ENCODE results near the gene HSD11B1.
A peak's percentile ranks its signal among the peaks of the same experiment; 100 is the strongest.

HSD11B1 gene

DNA sequence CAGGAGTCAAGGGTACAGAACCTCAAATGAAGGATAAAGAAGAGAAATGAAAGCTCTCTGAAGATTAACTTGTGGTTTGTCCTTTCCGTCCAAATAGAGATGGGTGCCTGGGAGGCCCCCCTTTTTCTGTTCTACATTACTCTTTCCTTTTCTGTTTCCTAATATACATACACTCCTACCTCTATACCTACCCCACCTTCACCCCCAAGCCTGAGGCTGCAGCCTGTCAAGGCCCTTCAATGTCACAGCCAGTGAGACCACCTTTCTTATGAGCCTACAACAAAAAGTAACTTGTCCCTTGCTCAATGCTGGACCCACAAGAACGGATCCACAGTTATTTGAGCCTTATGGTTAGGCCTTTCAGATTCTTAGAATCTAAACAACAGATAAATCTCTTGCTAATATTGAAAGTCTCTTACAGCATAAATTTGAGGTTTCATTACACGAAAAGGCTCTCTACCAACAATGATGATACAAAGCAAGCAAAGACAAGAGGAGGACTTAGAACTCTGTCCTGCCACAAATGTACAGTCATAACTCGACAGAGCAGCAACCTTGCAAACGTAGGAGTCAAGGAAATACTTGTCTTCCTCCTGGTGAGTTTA, 47.1 kb downstream of the HSD11B1 start:
- DNase-seq (ENCODE audit: low read depth), result no peak
- TF ChIP-seq, protein P1, sequence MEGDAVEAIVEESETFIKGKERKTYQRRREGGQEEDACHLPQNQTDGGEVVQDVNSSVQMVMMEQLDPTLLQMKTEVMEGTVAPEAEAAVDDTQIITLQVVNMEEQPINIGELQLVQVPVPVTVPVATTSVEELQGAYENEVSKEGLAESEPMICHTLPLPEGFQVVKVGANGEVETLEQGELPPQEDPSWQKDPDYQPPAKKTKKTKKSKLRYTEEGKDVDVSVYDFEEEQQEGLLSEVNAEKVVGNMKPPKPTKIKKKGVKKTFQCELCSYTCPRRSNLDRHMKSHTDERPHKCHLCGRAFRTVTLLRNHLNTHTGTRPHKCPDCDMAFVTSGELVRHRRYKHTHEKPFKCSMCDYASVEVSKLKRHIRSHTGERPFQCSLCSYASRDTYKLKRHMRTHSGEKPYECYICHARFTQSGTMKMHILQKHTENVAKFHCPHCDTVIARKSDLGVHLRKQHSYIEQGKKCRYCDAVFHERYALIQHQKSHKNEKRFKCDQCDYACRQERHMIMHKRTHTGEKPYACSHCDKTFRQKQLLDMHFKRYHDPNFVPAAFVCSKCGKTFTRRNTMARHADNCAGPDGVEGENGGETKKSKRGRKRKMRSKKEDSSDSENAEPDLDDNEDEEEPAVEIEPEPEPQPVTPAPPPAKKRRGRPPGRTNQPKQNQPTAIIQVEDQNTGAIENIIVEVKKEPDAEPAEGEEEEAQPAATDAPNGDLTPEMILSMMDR (IDR thresholded peaks at IDR 0.05; ENCODE audit: low read depth, low read length), result no peak
- TF ChIP-seq POLR2A (IDR thresholded peaks at IDR 0.05; ENCODE audit: extremely low read depth, insufficient read length) (no peak), MYC (IDR thresholded peaks at IDR 0.05; ENCODE audit: low read depth, low read length) (no peak)
- TF ChIP-seq, protein P2, sequence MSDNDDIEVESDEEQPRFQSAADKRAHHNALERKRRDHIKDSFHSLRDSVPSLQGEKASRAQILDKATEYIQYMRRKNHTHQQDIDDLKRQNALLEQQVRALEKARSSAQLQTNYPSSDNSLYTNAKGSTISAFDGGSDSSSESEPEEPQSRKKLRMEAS (IDR thresholded peaks at IDR 0.05; ENCODE audit: low read depth, low read length), result no peak
- no peak overlapping the region for H3K4me3 ChIP-seq (ENCODE audit: low read depth, low read length)

DNA sequence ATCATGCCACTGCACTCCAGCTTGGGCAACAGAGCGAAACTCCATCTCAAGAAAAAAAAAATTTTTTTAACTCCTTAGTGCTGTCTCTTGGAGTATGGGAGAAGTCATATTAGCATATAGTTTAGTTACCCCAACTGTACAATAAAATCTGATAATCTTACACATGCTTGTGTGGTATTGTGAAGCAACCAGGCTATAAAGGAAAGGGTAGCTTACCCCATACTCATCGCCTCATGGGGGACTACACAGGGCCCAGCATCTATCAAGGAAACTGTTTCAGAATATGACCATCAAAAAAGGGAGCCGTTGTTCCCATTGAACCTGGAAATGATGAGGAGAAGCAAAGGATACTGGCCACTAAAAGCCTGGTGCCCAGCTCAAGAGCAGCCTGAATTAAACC, 48.2 kb downstream of the HSD11B1 start:
- no peak overlapping the region for H3K4me3 ChIP-seq (ENCODE audit: low read depth, low read length)
- no peak for DNase-seq (ENCODE audit: low read depth)
- TF ChIP-seq, protein P1 (IDR thresholded peaks at IDR 0.05; ENCODE audit: low read depth, low read length), result no peak
- TF ChIP-seq POLR2A (IDR thresholded peaks at IDR 0.05; ENCODE audit: extremely low read depth, insufficient read length) (no peak), MYC (IDR thresholded peaks at IDR 0.05; ENCODE audit: low read depth, low read length) (no peak)
- TF ChIP-seq, protein P2 (IDR thresholded peaks at IDR 0.05; ENCODE audit: low read depth, low read length), result no peak

DNA sequence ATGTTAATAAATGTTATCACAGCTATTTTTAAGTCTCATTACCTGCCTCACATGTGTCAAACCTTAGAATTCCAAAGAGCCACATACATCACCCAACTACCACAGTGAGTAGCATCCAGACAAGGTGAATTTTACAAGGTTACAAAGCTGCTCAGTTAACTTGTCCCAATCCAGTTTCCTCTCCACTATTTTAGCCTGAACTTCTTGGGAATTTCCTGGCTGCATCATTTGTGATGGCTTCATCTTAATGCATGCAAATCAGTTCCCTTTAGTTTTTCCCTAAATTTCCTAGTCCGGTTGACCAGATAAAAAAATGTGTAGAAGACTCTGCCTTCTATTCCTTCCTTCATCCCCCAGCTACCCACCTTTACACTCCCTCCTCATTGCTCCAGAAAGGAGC, 50.6 kb downstream of the HSD11B1 start:
- no peak for DNase-seq (ENCODE audit: low read depth)
- no peak overlapping the region for H3K4me3 ChIP-seq (ENCODE audit: low read depth, low read length)
- TF ChIP-seq POLR2A (IDR thresholded peaks at IDR 0.05; ENCODE audit: extremely low read depth, insufficient read length) (no peak), MYC (IDR thresholded peaks at IDR 0.05; ENCODE audit: low read depth, low read length) (no peak)
- TF ChIP-seq, protein P1 (IDR thresholded peaks at IDR 0.05; ENCODE audit: low read depth, low read length), result no peak
- TF ChIP-seq, protein P2 (IDR thresholded peaks at IDR 0.05; ENCODE audit: low read depth, low read length), result no peak

DNA sequence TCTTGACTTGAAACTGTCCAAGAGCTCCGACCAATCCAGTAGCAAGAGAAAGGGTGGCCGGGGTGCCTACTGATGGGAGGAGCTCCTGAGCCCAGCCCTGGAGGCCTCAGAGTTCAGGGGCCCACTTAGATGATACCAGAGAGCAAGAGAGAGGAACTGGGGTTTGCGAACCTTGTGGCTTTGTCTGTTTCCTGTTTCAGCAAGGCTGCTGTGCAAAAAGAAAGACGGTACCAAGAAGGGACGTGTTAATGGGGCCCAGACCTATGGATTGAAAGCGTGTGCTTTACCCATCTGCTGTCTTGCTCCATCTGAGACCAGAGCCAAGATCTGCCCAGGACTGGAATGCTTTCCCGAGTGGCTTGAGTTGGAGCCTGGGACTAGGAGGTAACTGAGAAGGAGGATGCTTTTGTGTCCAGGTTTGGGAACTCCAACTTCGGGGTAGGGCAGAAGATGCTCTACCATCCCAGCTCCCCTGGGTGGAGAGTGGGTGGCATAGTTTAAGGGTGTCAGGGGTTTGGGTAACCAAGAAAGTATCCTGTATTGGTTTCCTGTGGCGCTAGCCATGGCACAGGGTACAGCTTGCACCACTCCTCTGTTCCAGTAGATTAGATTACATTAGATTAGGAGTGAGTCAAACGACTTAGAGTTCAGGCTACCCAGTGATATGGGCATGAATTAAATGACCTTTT, 51.4 kb downstream of the HSD11B1 start, which contains the start of gene TRAF3IP3:
Gene TRAF3IP3, plus strand, starts transcription at position 128 of the 689 bp plus-strand sequence. CDS start 3,987 bp downstream, outside the sequence.
- DNase-seq (ENCODE audit: low read depth), result peak; percentile 95
- TF ChIP-seq POLR2A (IDR thresholded peaks at IDR 0.05; ENCODE audit: extremely low read depth, insufficient read length), result peak; percentile 50
- peak; percentile 57; the same call in 1 of the 2 replicates for TF ChIP-seq MYC (IDR thresholded peaks at IDR 0.05; ENCODE audit: low read depth, low read length)
- TF ChIP-seq, protein P1 (IDR thresholded peaks at IDR 0.05; ENCODE audit: low read depth, low read length), result no peak
- TF ChIP-seq, protein P2 (IDR thresholded peaks at IDR 0.05; ENCODE audit: low read depth, low read length), result peak; percentile 9; the same call in 1 of the 2 replicates
- peak within 1 kb of the TSS; percentile 80 for H3K4me3 ChIP-seq (ENCODE audit: low read depth, low read length)

DNA sequence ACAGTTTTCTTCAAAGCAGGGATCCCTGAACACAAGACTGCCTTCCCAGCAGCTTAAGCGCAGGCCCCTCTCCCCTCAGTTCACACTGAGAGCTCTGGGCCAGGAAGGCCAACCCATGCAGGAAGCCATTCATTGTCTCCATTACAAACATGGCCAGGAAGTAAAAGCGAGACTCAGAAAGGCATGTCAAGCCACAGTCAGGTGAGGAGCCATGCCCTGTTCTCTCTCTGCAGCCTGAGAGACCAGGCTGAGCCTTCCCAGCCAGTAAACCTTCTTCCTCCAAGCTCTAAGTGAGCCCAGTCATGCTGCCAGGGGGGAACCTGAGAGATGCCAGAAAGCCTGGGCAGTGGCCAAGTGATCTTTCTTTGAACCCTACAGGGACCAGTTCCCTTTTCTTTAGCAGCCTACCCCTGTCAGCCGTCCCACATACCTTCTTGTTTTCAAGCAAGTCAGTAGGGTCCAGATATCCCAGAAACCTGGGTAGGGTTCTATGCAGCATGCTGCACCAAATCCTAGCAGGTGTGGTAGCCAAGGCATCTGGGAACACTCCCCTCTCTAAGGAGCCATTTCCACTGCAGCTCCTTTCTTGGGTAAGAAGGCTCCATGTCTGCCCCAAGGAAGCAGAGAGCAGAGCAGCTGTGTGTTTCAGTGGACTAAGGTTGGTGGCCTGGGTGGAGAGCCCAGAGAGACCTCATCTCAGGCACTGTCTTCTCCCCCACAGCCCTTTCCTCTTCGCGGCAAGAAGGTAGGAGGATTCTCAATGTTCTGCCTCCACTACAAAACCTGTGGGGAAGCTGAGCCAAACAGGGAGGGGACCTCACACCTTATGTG, 52.2 kb downstream of the HSD11B1 start:
- H3K4me3 ChIP-seq (ENCODE audit: low read depth, low read length), result peak overlapping the region; percentile 80
- no peak for TF ChIP-seq POLR2A (IDR thresholded peaks at IDR 0.05; ENCODE audit: extremely low read depth, insufficient read length)
- TF ChIP-seq MYC (IDR thresholded peaks at IDR 0.05; ENCODE audit: low read depth, low read length), result no peak
- TF ChIP-seq, protein P1 (IDR thresholded peaks at IDR 0.05; ENCODE audit: low read depth, low read length), result no peak
- DNase-seq (ENCODE audit: low read depth), result peak; percentile 73

All from NB4 (cell line).